HG03439 (cell line): ENCODE results near the gene SOWAHD.
"Not testable (repeated sequence)": the region's sequence is repeated elsewhere in the genome, so short reads cannot be mapped to it uniquely, and the experiment has no call there.

Source experiments
- ATAC-seq: cut with Tn5 transposase; IDR thresholded peaks from one replicate; pipeline ENCODE4 v1.9.1; 2021; ENCODE audit warnings: mild to moderate bottlenecking, moderate library complexity; ENCODE audit not compliant: unreplicated experiment

SOWAHD gene, protein sequence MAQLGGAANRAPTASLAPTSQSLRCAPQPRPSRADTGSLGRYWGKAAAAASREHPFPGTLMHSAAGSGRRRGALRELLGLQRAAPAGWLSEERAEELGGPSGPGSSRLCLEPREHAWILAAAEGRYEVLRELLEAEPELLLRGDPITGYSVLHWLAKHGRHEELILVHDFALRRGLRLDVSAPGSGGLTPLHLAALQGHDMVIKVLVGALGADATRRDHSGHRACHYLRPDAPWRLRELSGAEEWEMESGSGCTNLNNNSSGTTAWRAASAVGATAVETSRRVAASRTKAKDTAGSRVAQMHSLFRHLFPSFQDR

DNA sequence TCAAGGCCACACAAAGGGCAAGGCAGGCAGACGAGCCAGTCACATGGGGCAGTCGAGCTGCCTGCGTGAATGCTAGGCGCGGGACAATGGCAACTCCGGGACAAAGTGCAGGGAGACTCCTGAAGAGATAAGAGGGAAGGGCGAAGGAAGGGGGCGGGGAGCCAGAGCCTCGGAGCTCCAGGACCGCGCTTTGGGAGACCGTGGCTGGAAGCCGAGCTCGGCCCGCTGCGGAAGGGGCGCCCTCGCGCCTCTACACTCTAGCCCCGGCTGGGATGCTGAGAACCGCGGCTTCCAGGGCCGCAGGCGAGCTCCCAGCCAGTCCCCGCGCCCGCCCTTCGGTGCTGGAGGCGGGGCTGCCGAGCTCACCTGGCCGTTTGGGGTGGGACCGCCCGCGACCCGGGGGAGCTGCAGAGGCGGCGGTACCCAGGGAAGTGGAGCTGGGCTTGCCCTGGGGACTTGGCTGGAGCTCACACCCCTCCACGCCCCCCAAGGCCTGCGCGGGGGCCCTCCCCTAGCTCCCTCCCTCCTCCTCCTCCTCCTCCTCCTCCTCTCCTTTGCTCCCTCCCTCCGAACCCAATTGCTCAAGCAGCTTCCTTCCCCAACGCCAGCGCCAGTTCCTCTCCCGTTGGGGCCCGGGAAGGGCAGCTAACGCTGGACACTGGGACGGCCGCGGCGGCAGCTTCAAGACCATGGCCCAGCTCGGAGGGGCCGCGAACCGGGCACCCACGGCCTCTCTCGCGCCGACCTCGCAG lies at the start of gene SOWAHD:
TSS of gene SOWAHD (plus strand) at position 610 of the 752 bp plus-strand sequence. CDS start at position 690, 80 bp downstream.
- ATAC-seq: no peak

DNA sequence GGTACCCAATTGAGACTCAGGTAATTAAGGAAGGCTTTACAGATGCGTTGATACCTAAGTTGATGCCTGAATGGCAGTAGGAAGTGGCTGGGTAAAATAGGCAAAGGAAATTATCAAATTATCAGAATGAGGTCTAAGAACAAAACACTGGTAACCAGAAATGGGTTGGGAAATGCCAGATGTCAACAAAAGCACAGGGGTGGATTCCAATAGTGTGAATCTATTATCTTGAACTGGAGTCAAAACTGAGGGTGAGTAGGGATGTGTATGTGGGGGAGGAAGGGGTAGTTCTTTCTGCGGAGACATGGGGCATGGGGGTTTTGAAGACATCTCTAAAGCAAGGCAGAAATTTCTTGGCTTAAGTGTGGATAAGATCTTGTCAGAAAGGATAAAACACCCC lies 49.5 kb upstream of the SOWAHD start:
- ATAC-seq: no peak

DNA sequence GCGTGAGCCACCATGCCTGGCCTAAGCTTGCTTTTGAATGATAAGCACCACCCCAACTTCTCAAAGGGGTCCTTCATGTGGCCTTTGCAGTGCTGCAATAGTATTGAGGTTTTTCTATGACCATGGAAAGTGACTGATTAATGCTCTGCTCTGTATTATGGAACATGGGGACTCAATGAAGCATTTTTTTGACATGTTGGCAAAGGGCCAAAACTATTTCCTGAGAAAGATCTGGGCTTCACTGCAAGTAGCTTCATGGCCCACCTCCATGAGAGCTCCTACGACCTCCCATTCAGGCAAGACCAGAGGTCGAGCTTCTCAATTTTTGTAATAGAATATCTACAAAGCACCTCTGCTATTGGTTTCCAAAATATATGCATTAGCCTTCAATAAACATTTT lies 48.8 kb upstream of the SOWAHD start:
- no peak for ATAC-seq

DNA sequence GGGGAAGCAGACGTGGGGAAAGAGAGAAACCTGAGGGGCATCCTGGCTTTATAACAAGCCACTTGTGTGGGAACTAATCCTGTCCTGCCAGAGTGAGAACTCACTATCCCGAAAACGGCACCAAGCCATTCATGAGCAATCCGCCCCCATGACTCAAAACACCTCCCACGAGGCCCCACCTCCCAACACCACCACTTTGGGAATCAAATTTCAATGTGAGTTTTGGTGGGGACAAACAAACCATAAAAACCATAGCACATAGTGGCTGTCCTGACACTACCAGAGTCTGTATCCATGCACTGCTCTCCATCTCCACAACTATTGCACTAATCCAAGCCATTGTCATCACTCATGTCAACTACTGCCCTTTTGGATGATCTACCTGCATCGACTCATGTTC lies 36.9 kb upstream of the SOWAHD start:
- ATAC-seq: no peak

DNA sequence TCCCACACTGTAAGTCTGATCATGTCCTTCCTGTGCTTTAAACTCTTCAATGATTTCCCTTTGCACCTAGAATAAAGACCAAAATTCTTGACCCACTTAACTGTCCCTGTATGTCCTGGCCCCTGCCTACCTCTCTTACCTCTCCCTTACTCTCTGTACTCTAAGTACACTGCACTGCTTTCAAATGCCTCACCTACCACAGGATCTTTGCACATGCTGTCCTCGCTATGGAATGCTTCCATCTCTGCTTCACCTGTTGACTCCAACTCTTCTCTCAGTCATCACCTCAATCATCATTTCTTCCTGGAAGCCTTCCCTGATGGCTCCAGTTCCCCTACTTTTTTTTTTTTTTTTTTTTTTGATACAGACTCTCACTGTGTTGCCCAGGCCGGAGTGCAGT lies 36.5 kb upstream of the SOWAHD start:
- ATAC-seq: no peak

DNA sequence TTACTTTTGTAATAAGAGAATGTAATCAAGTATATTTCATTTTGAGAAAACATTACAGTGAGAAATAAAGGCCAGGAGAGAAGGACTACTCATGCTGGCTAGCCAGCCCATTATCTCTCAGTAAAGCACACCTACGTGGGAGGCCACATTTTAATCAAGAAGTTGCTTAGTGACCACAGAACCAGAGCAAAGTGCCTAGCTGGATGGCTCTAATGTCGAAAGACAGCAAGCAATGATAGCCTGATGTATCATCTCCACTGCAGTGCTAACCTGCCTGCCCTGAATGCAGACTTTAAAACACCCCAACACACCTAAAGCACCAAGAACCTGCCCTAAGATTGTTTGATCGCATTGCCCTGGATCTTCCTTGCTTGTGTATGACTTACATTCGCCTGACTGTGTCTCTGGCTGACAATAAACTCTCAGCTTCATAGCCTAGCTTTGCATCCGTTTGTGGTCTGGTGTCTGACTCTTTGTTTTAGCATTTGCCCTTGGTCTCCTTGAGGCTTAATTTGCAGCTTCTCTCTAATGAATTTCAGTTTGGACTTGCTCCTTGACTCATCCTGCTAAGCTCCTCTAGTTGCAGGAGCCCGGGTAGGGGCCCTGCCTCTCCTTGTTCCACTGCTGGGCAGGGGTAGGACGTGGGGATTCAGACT lies 31.4 kb upstream of the SOWAHD start:
- ATAC-seq: no peak

DNA sequence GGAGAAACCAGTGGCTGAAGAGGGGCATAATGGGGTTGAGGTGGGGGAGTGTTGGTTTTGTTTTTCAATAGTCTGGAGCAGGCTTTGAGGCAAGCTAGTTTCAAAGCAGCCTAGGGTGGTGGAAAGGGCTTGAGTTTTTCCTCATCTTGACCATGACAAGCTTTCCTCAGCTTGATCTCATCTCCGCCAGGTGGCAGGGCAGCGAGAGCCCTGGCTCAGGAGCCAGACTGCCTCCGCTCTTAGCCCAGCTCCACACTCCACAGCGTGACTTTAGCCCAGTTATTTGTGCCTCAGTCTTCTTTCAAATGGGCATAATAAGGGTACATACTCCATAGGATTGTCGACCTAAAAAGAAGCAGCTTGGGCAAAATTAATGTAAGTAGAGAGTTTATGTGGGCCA lies 29.9 kb upstream of the SOWAHD start:
- no peak for ATAC-seq

DNA sequence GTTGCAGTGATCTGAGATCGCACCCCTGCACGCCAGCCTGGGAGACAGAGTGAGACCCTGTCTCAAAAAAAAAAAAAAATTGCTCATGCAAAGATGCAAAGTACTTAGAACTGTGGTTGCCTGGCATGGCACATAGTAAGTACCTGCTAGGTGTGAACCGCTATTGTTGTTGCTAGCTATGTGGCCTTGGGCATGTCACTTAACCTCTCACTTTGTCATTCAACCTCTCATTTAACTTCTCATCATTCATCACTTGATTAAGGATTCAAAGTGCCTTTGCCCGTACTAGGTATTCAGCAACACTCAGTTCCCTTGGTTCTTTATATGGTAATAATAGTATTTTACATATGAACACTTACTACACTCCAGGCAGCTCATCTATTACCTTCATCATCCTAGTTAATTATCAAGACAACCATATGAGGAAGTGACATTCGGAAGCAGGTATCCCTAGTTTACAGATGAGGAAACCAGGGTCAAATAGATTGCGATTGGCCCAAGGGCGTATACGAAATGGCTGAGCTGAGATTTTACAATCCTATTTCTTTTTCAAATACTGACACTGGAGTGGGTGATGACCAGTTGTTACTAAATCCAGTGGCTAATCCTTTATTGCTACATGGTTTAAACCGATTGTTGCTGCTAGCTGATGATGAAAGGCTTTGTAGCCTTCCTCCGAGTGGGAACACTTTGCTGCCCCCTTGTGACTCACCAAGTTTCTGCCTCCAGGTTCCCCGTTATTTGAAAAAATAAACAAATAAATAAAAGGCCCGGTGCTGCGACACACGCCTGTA lies 28.8 kb upstream of the SOWAHD start:
- ATAC-seq: no peak

DNA sequence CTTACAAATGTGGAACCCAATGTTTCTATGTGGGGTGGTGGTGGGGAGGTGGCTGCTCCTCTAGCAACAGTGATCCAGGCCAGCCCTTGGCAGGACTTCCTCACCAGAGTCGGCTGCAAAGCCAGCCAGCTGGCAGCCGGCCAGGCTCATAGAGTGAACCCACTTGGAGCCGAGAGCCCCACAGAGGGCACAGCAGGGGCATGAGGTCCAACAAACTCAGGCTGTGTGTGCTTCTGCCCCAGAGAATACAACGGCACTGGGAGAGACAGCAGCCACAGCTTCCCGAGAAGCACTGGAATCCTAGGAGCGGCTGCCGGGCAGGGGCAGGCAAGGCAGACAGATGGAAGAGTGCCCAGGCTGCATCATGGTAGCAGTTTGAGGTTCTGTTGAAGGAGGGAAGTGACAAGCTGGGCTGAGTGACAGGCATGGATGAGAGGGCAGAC lies 23.5 kb upstream of the SOWAHD start:
- ATAC-seq: no peak

DNA sequence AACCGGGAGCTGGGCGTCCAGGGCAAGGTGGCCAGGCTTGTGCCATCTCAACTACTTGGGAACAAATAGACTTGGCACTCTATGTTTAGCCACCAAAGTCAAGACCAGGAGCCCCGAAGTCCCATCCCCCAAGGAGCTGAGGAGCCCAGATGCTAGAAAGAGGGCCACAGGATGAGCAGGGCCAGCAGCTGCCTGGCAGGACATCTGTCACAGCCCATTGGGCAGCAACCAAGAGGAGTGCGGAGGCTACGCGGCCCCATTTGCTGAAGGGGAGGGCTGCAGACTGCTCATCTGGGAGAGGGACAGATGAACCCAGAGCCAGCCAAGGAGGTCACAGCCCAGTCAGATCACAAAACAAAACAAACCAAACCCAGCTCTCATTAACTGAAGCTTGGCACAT lies 22.9 kb upstream of the SOWAHD start:
- no peak for ATAC-seq

DNA sequence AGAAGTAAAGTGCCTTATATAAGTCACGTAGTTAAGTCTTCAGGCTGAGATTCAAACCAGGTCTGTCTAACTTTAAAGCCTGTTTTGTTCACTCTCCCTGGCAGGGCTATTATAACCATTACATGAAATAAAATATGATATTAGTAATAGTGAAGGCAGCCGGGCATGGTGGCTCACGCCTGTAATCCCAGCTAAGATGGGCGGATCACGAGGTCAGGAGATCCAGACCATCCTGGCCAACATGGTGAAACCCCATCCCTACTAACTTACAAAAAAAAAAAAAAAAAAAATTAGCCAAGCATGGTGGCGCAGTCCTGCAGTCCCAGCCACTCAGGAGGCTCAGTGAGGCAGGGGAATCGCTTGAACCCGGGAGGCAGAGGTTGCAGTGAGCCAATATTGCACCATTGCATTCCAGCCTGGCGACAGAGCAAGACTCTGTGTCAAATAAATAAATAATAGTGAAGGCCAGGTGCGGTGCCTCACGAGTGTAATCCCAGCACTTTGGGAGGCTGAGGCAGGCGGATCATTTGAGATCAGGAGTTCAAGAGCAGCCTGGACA lies 22.1 kb upstream of the SOWAHD start:
- no peak for ATAC-seq

DNA sequence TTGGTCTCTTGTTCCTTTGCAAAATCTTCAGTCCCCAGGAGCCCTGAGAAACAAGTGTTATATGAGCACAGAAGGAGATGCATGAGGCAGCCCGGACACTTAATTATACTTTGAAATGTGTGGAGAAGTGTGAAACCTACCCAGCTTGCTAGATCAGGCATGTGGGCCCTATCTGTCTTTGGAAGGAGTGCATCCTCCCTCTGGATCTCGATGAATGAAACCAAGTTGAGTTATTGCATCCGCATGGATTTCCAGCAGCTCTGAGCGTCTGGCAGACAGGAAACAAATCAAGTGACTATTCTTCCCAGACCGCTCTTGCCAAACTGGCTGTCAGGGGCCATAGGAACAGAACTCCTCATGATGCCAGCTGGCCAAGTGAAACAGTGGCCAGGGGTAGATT lies 19.6 kb upstream of the SOWAHD start:
- ATAC-seq: no peak

DNA sequence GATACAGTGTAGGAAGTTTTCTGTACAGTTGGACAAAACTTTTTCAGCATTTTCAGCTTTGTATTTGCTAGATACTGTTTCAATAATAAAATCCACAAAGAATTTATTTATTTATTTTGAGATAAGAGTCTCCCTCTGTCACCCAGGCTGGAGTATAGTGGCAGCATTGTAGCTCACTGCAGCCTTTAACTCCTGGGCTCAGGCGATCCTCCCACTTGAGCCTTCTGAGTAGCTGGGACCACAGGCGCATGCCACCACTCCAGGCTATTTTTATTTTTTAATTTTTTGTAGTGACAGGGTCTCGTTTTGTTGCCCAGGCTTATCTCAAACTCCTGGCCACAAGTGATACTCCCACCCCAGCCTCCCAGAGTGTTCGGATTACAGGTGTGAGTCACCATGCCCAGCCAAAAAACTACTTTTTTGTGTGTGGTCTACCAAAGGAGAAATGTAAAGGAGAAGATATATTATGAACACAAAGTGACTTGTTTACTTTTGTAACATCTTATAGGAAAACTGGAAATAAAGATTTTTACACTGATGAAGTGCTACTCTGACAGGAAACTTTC lies 13.0 kb upstream of the SOWAHD start:
- no peak for ATAC-seq

DNA sequence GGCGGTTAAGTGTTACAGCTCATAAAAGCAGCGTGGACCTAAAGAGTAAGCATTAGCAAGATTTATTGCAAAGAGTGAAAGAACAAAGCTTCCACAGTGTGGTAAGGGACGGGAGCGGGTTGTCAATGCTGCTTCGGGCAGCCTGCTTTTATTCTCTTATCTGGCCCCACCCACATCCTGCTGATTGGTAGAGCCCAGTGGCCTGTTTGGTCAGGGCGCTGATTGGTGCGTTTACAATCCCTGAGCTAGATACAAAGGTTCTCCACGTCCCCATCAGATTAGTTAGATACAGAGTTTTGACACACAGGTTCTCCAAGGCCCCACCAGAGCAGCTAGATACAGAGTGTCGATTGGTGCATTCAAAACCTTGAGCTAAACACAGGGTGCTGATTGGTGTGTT lies 8.3 kb upstream of the SOWAHD start:
- ATAC-seq: not testable (repeated sequence)

DNA sequence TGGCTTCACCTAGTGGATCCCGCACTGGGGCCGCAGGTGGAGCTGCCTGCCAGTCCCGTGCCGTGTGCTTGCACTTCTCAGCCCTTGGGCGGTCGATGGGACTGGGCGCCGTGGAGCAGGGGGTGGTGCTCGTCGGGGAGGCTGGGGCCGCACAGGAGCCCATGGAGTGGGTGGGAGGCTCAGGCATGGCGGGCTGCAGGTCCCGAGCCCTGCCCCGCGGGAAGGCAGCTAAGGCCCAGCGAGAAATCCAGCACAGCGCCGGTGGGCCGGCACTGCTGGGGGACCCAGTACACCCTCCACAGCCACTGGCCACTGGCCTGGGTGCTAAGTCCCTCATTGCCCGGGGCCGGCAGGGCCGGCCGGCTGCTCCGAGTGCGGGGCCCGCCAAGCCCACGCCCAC lies 7.6 kb upstream of the SOWAHD start:
- not testable (repeated sequence) for ATAC-seq

DNA sequence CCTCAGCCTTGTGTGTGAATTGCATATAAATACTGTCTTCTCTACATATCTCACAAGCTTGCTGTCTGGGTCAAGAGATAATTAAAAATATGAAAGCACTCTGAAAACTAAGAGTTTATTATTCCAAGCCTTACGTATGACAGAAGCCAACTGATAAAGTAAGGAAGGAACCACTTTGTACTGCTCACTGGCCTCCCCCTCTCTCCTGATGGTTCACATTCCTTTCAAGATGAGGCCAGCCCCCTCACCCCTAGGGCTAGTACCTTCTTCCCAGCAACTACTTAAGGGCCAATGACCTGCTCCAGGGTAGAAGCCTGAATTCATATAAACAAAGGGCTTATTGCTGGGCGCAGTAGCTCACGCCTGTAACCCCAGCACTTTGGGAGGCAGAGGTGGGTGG lies 5.4 kb upstream of the SOWAHD start:
- no peak for ATAC-seq

DNA sequence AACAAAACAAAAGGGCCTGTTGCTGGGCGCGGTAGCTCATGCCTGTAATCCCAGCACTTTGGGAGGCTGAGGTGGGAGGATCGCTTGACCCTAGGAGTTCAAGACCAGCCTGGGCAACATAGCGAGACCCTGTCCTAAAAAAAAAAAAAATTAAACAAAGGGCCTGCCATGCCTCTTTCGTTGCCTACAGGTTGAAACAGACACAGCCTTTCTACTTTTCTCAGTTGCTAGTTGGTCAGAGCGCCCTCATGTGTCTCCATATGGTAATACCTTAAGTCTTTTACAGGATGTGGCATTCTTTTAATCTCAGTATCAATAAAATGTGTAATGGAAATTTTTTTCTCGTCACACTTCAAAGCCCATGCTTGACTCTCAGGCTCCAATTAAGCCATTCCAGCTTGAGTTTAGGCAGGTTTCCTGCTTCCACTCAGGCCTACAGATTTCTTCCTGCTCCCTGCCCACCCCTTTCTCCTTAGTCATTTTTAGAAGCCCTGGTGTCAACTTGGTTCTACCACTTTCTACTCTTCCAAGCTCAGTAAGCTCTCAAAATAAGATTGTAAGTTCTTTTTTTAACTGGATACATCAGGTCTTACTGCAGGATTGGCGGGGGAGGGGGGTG lies 4.6 kb upstream of the SOWAHD start:
- ATAC-seq: no peak

DNA sequence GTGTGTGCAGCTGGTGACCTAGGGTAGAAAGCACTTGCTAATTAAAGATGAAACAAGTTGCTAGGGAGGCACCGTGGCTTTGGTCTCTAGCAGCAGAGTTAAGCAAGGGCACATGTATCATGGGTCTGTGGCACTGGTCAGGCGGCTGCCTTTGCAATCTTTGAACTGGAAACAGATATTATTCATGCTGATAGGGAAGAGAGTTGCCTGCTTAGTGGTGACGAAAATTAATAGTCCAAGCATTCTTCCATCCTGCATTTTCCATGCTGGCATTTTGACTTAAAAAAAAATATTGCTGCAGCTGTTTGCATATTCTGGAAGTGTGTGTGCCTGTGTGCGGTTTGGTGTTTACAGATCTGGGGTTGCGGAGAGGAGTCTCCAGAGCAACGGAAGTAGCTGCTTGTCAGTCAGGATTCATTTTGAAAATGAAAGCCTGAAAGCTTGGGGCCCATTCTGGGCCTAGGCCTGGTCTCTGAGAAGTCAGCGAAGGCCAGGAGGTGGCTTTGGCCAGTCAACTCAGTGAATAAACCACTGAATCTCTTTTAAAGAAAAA lies 2.3 kb upstream of the SOWAHD start:
- peak; percentile 58 for ATAC-seq

DNA sequence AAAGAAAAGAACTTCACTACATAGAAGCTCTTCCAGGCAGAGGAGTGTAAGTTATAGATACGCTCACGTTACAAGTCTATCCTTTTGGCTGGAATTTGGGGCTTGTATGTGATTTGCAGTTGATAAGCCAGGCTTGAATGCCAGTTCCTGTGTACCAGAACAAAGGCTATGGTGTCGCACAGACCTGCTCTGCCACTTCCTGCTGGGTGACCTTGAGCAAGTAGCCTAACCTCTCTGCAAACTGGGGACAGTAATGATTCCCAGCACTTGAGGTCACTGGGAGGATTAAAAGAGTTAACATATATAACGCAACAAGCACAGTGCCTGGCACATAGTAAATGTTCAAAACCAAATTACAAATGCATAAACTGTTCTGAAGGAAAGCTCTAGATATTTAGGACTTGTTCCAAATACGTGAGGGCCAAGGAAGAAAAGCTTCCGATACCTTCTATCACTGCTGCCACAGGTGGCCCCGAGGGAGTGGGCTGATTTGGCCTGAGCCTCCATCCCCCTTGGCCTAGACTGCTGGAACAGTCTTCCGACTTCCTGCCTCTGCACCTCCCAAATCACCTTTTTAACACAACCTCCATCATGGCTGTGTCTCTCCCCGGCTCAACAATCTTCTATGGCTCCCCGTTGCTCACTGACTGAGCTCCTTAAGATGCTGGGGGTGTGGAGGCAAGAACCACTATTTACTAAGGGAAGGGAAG lies 1.3 kb upstream of the SOWAHD start:
- no peak for ATAC-seq
